Uterus (tissue), 2 donors: Measurements from ENCODE around the gene PDE4D.

Source experiments
- POLR2A ChIP-seq, 2 donors: fragments of 450-650 bp; IDR thresholded peaks; one replicate each; pipeline ENCODE4 v1.6.1; 2016; ENCODE audit warnings: antibody characterized with exemption in 2 of 2, mild to moderate bottlenecking in 1 of 2, moderate library complexity in 1 of 2
- TF ChIP-seq, protein P1 (sequence below), 4 experiments: fragments of 200-600 bp in 2 of 4; fragments of 450-650 bp in 2 of 4; sonication (generic) in 2 of 4; IDR thresholded peaks; one replicate each; pipeline ENCODE4 v1.5.1; 2016 to 2019; ENCODE audit warnings: antibody characterized with exemption in 4 of 4, mild to moderate bottlenecking in 2 of 4, moderate library complexity in 1 of 4

DNA sequence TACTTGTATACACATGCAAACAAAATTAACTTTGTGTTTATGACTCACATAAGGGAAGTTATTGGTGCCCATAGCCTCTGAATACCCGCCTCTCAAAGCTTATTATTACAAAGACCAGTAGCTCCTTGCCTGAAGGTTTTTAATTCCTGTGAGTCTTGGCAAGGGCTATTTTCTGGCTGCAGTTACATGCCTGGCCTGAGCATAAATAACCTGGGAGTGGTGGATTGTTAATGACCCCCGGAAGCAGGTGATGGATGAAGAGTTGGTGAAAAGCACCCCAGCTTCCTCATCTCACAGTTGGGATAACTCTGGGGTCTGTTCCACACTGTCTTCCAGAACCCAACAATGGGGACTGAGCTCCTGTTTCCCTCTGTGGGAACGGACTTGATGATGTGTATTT, 594.5 kb downstream of the PDE4D start:
- TF ChIP-seq, protein P1, sequence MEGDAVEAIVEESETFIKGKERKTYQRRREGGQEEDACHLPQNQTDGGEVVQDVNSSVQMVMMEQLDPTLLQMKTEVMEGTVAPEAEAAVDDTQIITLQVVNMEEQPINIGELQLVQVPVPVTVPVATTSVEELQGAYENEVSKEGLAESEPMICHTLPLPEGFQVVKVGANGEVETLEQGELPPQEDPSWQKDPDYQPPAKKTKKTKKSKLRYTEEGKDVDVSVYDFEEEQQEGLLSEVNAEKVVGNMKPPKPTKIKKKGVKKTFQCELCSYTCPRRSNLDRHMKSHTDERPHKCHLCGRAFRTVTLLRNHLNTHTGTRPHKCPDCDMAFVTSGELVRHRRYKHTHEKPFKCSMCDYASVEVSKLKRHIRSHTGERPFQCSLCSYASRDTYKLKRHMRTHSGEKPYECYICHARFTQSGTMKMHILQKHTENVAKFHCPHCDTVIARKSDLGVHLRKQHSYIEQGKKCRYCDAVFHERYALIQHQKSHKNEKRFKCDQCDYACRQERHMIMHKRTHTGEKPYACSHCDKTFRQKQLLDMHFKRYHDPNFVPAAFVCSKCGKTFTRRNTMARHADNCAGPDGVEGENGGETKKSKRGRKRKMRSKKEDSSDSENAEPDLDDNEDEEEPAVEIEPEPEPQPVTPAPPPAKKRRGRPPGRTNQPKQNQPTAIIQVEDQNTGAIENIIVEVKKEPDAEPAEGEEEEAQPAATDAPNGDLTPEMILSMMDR (IDR thresholded peaks at IDR 0.05): no peak
- no peak for TF ChIP-seq POLR2A (IDR thresholded peaks at IDR 0.05)
